Heart left ventricle (tissue), 13 donors: ENCODE data around the gene RSPH1.

Experiments used
- POLR2A ChIP-seq, 2 donors: fragments of 450-650 bp; IDR thresholded peaks; one replicate each; pipeline ENCODE4 v1.6.1; 2017; ENCODE audit warnings: antibody characterized with exemption in 2 of 2, mild to moderate bottlenecking in 2 of 2, moderate library complexity in 2 of 2
- TF ChIP-seq, protein P1 (sequence below), 12 donors: fragments of 200-600 bp; sonication (generic) in 4 of 12; IDR thresholded peaks; one replicate each; pipeline versions ENCODE4 v1.5.0 to v1.8.0; 2018 to 2022; ENCODE audit warnings: antibody characterized with exemption in 12 of 12, mild to moderate bottlenecking in 5 of 12
- donor health status: ischemic (EF 13 %, LVEDD 7.1; RV severe dilation, severe dysfunction).
- donor health status: DM: no; HTN: yes; CAD: no.
- donor health status: DM: no; HTN: no; CAD: no.
- donor health status: ischemic (EF 25% LVEDD 6.9; RV normal size, moderate dysfunction).
- donor health status: ischemic (EF 25% LVEDD 5.7; RV mildly dilated, moderate dysfunction).
- donor health status: ischemic (EF 35%, LVEDD 5.7; RV mildly dilated, moderate dysfunction).
- donor health status: nonischemic (EF 11% LVEDD 7.7; RV severe dilation, severe dysfunction).
- donor health status: DM: yes; HTN: yes; CAD: no.
- donor health status: PGD.
- donor health status: ischemic (EF 29% LVEDD 5.4; RV normal size, mild dysfunction).
- donor health status: nonischemic (EF 23%, LVEDD 6.1; RV moderate dilation, normal function).

DNA sequence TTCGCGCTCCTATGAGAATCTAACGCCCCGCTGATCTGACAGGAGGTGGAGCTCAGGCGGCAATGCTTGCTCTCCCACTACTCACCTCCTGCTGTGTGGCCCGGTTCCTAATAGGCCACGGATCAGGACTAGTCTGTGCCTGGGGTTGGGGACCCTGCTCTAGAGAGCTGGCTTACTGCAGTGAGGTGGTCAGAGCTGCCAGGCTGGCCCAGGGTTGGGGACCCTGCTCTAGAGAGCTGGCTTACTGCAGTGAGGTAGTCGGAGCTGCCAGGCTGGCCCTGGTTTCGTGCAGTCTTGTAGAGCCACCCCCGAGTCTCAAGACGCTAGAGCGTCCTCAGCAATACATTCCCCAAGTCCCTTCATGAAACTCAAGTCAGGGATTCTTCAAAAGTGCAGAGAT lies 45.1 kb upstream of the RSPH1 start:
- TF ChIP-seq POLR2A (IDR thresholded peaks at IDR 0.05): no peak
- TF ChIP-seq, protein P1, sequence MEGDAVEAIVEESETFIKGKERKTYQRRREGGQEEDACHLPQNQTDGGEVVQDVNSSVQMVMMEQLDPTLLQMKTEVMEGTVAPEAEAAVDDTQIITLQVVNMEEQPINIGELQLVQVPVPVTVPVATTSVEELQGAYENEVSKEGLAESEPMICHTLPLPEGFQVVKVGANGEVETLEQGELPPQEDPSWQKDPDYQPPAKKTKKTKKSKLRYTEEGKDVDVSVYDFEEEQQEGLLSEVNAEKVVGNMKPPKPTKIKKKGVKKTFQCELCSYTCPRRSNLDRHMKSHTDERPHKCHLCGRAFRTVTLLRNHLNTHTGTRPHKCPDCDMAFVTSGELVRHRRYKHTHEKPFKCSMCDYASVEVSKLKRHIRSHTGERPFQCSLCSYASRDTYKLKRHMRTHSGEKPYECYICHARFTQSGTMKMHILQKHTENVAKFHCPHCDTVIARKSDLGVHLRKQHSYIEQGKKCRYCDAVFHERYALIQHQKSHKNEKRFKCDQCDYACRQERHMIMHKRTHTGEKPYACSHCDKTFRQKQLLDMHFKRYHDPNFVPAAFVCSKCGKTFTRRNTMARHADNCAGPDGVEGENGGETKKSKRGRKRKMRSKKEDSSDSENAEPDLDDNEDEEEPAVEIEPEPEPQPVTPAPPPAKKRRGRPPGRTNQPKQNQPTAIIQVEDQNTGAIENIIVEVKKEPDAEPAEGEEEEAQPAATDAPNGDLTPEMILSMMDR (IDR thresholded peaks at IDR 0.05): no peak
